ENCODE data around the gene NMT1.
A peak's percentile ranks its signal among the peaks of the same experiment; 100 is the strongest.

Gene NMT1

GRCh38 chr17:45131616-45132319 is 70.7 kb downstream of the NMT1 start:
- H3K4me3 ChIP-seq (ENCODE audit: low read depth, low read length), result peak overlapping the region; percentile 87
- no peak overlapping the region for H3K27ac ChIP-seq (ENCODE audit: low read depth, low read length)
- H3K9ac ChIP-seq (ENCODE audit: low read length), result peak overlapping the region; percentile 40

GRCh38 chr17:45132320-45132571 is 71.1 kb downstream of the NMT1 start, which contains the start of gene PLCD3:
TSS of gene PLCD3 (minus strand) at chr17:45132515. CDS start at chr17:45132410, 105 bp downstream.
- Histone ChIP-seq H3K27me3 (ENCODE audit: control insufficient read depth, insufficient read depth, low read length) (no peaks in the 10 kb centered on the region), H3K9ac (ENCODE audit: low read length) (peak within 1 kb of the TSS; percentile 62), H3K9me3 (ENCODE audit: control insufficient read depth, insufficient read depth, low read depth, low read length) (no peaks in the 10 kb centered on the region), H3K4me3 (ENCODE audit: low read depth, low read length) (peak within 1 kb of the TSS; percentile 87), H3K27ac (ENCODE audit: low read depth, low read length) (no peak within 1 kb of the TSS), H3K36me3 (ENCODE audit: control insufficient read depth, insufficient read depth, low read length) (no peaks in the 10 kb centered on the region), H3K4me1 (ENCODE audit: control insufficient read depth, insufficient read depth, low read length) (peaks cover 36% of the 10 kb centered on the region)

More at GRCh38 chr17:45131616-45132319, 70.7 kb downstream of the NMT1 start:
- no peaks in the 10 kb centered on the region for H3K27me3 ChIP-seq (ENCODE audit: control insufficient read depth, insufficient read depth, low read length)
- H3K9me3 ChIP-seq (ENCODE audit: control insufficient read depth, insufficient read depth, low read depth, low read length), result no peaks in the 10 kb centered on the region
- H3K36me3 ChIP-seq (ENCODE audit: control insufficient read depth, insufficient read depth, low read length), result no peaks in the 10 kb centered on the region
- peaks cover 39% of the 10 kb centered on the region for H3K4me1 ChIP-seq (ENCODE audit: control insufficient read depth, insufficient read depth, low read length)

GRCh38 chr17:45132572-45133463 is 71.7 kb downstream of the NMT1 start:
- Histone ChIP-seq H3K4me3 (ENCODE audit: low read depth, low read length) (peak overlapping the region; percentile 87), H3K27me3 (ENCODE audit: control insufficient read depth, insufficient read depth, low read length) (no peaks in the 10 kb centered on the region), H3K9me3 (ENCODE audit: control insufficient read depth, insufficient read depth, low read depth, low read length) (no peaks in the 10 kb centered on the region), H3K27ac (ENCODE audit: low read depth, low read length) (no peak overlapping the region), H3K9ac (ENCODE audit: low read length) (peak overlapping the region; percentile 62), H3K4me1 (ENCODE audit: control insufficient read depth, insufficient read depth, low read length) (peaks cover 30% of the 10 kb centered on the region), H3K36me3 (ENCODE audit: control insufficient read depth, insufficient read depth, low read length) (no peaks in the 10 kb centered on the region)

- Histone ChIP-seq H3K27me3 (ENCODE audit: control insufficient read depth, insufficient read depth, low read length) (no peaks in the 10 kb centered on the region), H3K36me3 (ENCODE audit: control insufficient read depth, insufficient read depth, low read length) (no peaks in the 10 kb centered on the region), H3K27ac (ENCODE audit: low read depth, low read length) (no peak within 1 kb of the TSS), H3K9ac (ENCODE audit: low read length) (no peak within 1 kb of the TSS), H3K4me3 (ENCODE audit: low read depth, low read length) (peak within 1 kb of the TSS; percentile 62), H3K4me1 (ENCODE audit: control insufficient read depth, insufficient read depth, low read length) (peaks cover 19% of the 10 kb centered on the region), H3K9me3 (ENCODE audit: control insufficient read depth, insufficient read depth, low read depth, low read length) (no peaks in the 10 kb centered on the region)
Observed at GRCh38 chr17:45135192-45135977, 74.3 kb downstream of the NMT1 start, which contains the start of gene ACBD4. TSS of gene ACBD4 (plus strand) at chr17:45135687. CDS start at chr17:45136145, 458 bp downstream.

GRCh38 chr17:45135978-45136791 is 75.1 kb downstream of the NMT1 start:
- no peaks in the 10 kb centered on the region for H3K9me3 ChIP-seq (ENCODE audit: control insufficient read depth, insufficient read depth, low read depth, low read length)
- H3K36me3 ChIP-seq (ENCODE audit: control insufficient read depth, insufficient read depth, low read length), result no peaks in the 10 kb centered on the region
- no peak overlapping the region for H3K9ac ChIP-seq (ENCODE audit: low read length)
- H3K4me3 ChIP-seq (ENCODE audit: low read depth, low read length), result peak overlapping the region; percentile 62
- H3K27ac ChIP-seq (ENCODE audit: low read depth, low read length), result no peak overlapping the region
- no peaks in the 10 kb centered on the region for H3K27me3 ChIP-seq (ENCODE audit: control insufficient read depth, insufficient read depth, low read length)
- H3K4me1 ChIP-seq (ENCODE audit: control insufficient read depth, insufficient read depth, low read length), result peaks cover 18% of the 10 kb centered on the region

- no peaks in the 10 kb centered on the region for H3K9me3 ChIP-seq (ENCODE audit: control insufficient read depth, insufficient read depth, low read depth, low read length)
- no peak overlapping the region for H3K9ac ChIP-seq (ENCODE audit: low read length)
- H3K27ac ChIP-seq (ENCODE audit: low read depth, low read length), result no peak overlapping the region
- H3K36me3 ChIP-seq (ENCODE audit: control insufficient read depth, insufficient read depth, low read length), result no peaks in the 10 kb centered on the region
- peaks cover 15% of the 10 kb centered on the region for H3K4me1 ChIP-seq (ENCODE audit: control insufficient read depth, insufficient read depth, low read length)
- no peak overlapping the region for H3K4me3 ChIP-seq (ENCODE audit: low read depth, low read length)
- H3K27me3 ChIP-seq (ENCODE audit: control insufficient read depth, insufficient read depth, low read length), result no peaks in the 10 kb centered on the region
Observed at GRCh38 chr17:45136846-45137560, 75.9 kb downstream of the NMT1 start.

- Histone ChIP-seq H3K27ac (ENCODE audit: low read depth, low read length) (no peak overlapping the region), H3K4me1 (ENCODE audit: control insufficient read depth, insufficient read depth, low read length) (peaks cover 16% of the 10 kb centered on the region)
Observed at GRCh38 chr17:45137561-45138305, 76.6 kb downstream of the NMT1 start.

GRCh38 chr17:45138911-45139532 is 77.9 kb downstream of the NMT1 start:
- no peaks in the 10 kb centered on the region for H3K27me3 ChIP-seq (ENCODE audit: control insufficient read depth, insufficient read depth, low read length)
- no peak overlapping the region for H3K9ac ChIP-seq (ENCODE audit: low read length)
- H3K9me3 ChIP-seq (ENCODE audit: control insufficient read depth, insufficient read depth, low read depth, low read length), result no peaks in the 10 kb centered on the region
- H3K4me3 ChIP-seq (ENCODE audit: low read depth, low read length), result no peak overlapping the region
- no peak overlapping the region for H3K27ac ChIP-seq (ENCODE audit: low read depth, low read length)
- no peaks in the 10 kb centered on the region for H3K36me3 ChIP-seq (ENCODE audit: control insufficient read depth, insufficient read depth, low read length)
- peaks cover 24% of the 10 kb centered on the region for H3K4me1 ChIP-seq (ENCODE audit: control insufficient read depth, insufficient read depth, low read length)

More at GRCh38 chr17:45137561-45138305, 76.6 kb downstream of the NMT1 start:
- H3K9ac ChIP-seq (ENCODE audit: low read length), result no peak overlapping the region
- H3K4me3 ChIP-seq (ENCODE audit: low read depth, low read length), result no peak overlapping the region
- H3K36me3 ChIP-seq (ENCODE audit: control insufficient read depth, insufficient read depth, low read length), result no peaks in the 10 kb centered on the region
- no peaks in the 10 kb centered on the region for H3K27me3 ChIP-seq (ENCODE audit: control insufficient read depth, insufficient read depth, low read length)
- H3K9me3 ChIP-seq (ENCODE audit: control insufficient read depth, insufficient read depth, low read depth, low read length), result no peaks in the 10 kb centered on the region

GRCh38 chr17:45139533-45139920 is 78.4 kb downstream of the NMT1 start:
- H3K4me3 ChIP-seq (ENCODE audit: low read depth, low read length), result no peak overlapping the region
- no peaks in the 10 kb centered on the region for H3K9me3 ChIP-seq (ENCODE audit: control insufficient read depth, insufficient read depth, low read depth, low read length)
- H3K27ac ChIP-seq (ENCODE audit: low read depth, low read length), result no peak overlapping the region
- peaks cover 25% of the 10 kb centered on the region for H3K4me1 ChIP-seq (ENCODE audit: control insufficient read depth, insufficient read depth, low read length)
- no peaks in the 10 kb centered on the region for H3K27me3 ChIP-seq (ENCODE audit: control insufficient read depth, insufficient read depth, low read length)
- no peaks in the 10 kb centered on the region for H3K36me3 ChIP-seq (ENCODE audit: control insufficient read depth, insufficient read depth, low read length)
- H3K9ac ChIP-seq (ENCODE audit: low read length), result no peak overlapping the region
